Renal cortical epithelial cell (primary cell): ENCODE data around the gene SYNJ2. TPM values are rescaled to one million over a fixed set of nuclear protein-coding genes. Genes with fewer than 3 reads are reported as not detected.
A peak's percentile ranks its signal among the peaks of the same experiment; 100 is the strongest.

Source experiments
- DNase-seq: peaks from one replicate; pipeline ENCODE4 v3.0.0-alpha.2; 2011; ENCODE audit warnings: low read depth
- total RNA-seq: library from RNA; depleted of rRNA; stranded (reverse); fragments of >200 nt; gene quantifications from 2 replicates; pipeline ENCODE4 v1.2.3, GENCODE V29; 2014

The SYNJ2 gene
- total RNA-seq, 1 donor from 2014 or later: 13.3 TPM

DNA sequence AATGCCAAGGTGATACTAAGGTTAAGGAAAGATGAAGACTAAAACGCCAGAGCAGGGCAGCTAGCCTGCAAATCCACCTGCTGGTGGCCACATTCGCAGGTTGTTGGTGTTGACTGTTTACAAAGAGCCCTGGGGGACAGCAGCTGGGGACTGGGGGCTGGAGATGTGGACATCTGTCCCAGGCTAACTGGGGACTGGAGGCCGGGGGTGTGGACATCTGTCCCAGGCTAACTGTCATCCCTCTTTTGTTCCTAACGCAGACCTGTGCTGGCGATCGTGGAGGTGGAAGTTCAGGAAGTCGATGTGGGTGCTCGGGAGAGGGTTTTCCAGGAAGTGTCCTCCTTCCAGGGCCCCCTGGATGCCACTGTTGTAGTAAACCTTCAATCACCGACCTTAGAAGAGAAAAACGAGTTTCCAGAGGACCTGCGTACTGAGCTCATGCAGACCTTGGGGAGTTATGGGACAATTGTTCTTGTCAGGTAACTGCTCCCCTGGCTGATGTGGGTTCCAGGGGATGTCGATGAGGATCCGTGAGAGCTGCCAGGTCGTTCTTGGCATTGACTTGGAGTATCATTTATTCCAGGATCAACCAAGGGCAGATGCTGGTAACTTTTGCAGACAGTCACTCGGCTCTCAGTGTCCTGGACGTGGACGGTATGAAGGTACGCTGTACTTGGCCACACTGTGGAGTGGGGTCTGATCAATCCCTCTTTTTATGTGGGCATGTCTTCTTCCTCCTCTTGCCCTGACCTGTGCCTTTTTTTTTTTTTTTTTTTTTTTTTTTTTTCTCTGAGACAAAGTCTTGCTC, 99.4 kb downstream of the SYNJ2 start:
- no peak for DNase-seq

- no peak for DNase-seq
Measured at GRCh38 chr6:158081657-158081935, 99.9 kb downstream of the SYNJ2 start.

GRCh38 chr6:158083455-158084325, 102.0 kb downstream of the SYNJ2 start:
- no peak for DNase-seq

DNA sequence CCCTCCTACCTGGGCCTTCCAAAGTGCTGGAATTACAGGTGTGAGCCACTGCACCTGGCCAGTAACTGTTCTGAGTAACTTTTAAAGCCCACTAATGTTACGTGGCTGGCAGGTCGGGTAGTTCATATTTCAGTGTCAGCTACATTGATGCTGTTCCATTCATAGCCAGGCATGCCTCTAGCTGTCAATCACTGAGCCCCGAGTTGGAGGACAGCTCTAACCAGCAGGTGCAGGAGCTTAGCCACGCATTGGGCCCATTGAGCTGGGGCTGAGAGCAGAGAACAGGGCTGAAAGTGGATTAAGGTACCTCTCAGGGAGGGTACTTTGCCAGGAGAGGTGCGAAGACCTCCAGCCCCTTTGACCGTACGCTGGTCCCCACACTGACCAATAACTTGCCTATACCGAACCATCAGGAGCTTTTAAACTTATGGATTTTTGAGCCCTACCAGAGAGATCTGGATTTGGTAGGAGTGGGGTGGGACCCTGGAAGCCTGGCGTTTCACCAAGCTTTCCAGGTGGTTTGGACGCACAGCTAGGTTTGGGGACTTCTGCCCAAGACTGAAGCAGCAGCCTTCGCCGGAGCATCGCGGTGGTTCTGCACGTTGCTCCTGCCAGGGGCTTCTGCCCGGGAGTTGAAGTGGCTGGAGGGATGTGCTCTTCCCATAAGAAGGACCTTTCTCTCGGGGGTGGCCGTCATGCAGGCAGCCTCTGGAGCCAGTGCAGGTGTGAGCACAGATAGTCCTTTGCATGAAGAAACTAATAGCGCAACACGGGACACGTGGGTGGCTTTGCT, 103.8 kb downstream of the SYNJ2 start:
- DNase-seq: no peak

DNA sequence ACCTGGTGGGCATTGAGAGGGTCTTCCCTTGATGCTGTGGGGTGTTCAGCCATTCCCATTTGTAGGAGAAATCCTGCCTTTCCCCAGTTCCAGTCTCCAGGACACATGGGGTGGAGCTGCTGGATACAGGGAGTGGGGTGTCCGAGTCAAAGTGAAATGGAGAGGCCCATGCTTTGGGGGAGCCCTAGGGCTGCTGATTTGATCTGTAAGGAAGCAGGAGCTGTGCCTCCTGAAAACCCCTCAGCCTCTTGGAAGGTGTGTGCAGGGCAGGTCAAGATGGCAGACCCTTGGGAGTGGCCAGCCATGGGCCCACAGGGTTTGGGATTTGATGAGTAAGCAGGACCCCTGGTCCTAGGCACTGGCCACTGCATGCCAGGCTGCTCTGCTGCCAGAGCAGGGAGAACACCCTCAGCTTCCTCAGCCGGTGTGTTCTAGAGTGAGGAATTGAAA, 104.4 kb downstream of the SYNJ2 start:
- DNase-seq: no peak

- DNase-seq: peak; percentile 99
Measured at GRCh38 chr6:158086504-158087223, 105.0 kb downstream of the SYNJ2 start.

DNA sequence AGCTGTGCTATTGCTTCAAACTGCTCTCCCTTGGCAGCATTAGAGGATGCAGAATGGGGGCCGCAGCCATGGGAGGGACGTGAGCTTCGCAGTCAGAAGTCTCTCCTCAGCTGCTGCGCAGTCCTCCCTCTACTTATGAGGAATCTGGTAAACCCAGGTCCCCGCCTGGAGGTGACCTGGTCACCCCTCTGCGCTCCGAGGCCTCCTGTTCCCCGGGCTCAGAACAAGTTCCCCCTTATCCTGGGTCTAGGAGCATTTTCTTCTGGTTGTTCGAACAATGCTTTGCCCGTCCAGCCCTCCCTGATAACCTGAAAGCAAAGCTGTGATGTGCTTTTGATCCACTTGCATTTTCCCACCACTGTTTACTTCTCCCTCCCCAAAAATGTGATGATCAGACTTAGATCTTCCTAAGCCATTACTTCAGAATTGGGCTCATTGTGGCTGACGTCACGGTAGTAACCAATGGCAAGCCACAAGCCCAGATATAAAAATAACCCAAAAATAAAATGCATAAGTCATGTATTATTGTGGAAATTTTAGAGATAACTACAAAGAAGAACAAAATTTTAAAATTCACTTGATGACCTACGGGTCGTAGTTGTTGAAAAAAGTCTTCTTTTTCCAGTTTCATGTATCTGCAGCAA, 105.7 kb downstream of the SYNJ2 start:
- DNase-seq: no peak

- DNase-seq: no peak
Measured at GRCh38 chr6:158092806-158093205, 111.1 kb downstream of the SYNJ2 start.

- peak; percentile 53 for DNase-seq
Measured at GRCh38 chr6:158095031-158095430, 113.4 kb downstream of the SYNJ2 start.

GRCh38 chr6:158095671-158096070, 114.0 kb downstream of the SYNJ2 start:
- no peak for DNase-seq

GRCh38 chr6:158103228-158103627, 121.6 kb downstream of the SYNJ2 start:
- no peak for DNase-seq

DNA sequence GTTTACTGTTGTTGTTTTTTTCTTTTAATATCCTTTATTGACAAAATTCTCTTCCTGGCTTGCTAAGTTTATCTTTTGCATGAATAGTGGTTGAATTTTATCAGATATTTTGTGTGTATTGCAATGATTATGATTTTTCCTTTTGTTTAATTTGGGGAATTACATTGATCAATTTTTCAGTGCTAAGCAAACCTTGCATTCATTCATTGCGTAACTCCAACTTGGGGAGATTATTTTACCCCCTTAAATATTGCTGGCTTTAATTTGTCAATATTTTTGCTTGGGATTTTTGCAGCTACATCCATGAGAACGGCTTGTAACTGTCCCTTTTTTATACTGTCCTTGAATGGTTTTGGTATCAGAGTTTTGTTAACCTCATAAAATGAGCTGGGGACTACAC, 123.0 kb downstream of the SYNJ2 start:
- no peak for DNase-seq

DNA sequence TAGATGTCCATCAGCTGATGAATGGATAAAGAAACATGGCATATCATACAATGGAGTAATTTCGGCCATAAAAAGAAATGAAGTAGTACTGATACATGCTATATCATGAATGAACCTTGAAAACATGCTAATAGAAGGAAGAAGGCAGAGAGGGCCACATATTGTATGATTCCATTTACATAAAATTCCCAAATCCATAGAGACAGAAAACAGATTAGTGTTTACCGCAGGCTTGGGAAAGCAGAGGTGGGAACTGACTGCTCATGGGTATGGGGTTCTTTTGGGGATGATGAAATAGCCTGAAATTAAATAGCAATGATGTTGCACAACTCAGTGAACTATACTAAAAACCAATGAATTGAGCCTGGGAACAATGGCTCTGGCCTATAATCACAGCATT, 128.1 kb downstream of the SYNJ2 start:
- DNase-seq: peak; percentile 6

- no peak for DNase-seq
Measured at GRCh38 chr6:158110986-158111385, 129.3 kb downstream of the SYNJ2 start.

- DNase-seq: no peak
Measured at GRCh38 chr6:158111987-158112386, 130.3 kb downstream of the SYNJ2 start.

DNA sequence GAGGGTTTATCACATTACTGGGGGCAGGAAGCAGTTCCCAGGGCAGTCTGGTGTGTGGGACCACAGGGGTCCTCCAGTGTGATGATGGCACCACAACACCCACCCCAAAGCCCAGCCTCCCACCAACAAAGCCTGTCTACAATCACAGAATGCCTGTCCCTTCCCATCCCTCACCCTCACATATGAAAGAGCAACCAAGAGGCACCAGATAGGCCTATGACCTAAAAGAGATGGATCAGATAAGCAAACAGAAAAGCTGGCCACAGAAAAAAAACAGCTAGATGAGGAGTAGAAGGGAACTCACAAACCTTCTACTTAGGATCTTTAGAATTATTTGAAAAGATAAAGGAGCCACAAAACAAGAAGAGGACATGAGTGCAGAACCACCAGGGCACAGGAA, 132.1 kb downstream of the SYNJ2 start:
- no peak for DNase-seq

GRCh38 chr6:158115102-158115501, 133.4 kb downstream of the SYNJ2 start:
- no peak for DNase-seq

DNA sequence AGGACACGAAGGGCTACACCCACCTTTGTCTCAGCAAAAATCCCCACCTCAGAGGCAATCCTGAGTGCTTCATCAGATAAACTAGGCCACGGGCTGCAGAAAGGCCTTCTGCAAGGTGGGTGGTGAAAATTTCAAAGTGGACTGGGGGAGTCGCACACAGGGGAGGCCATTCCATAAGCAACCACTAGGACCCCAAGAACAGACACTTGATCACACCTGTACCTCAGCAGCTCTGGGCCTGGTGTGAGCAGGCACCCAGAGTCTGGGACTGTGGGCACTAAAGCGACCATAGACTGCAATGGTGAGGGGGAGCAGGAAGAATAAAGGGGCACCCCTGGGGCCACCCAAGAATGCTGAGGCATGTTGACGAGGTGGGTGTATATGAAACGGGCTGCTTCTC, 133.8 kb downstream of the SYNJ2 start:
- no peak for DNase-seq

DNA sequence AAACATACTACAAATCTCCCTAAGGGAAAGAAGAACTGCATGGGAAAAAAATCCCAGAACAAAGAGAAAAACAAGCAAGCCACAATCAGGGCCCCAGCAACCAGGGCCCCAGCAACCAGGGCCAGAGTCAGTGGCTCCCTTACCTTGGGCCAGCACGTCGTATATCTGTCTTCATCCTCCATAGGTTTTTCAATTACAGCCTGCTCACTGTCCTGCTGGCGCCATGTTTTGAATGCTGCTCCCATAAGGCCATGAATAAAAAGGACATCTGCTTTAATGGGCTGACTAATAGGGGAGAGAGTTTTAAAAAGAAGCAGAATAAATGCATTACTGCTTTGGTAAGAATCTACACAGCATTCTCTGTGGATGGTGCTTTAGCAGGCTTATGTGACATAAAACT, 137.2 kb downstream of the SYNJ2 start:
- DNase-seq: no peak

- DNase-seq: no peak
Measured at GRCh38 chr6:158121335-158121734, 139.7 kb downstream of the SYNJ2 start.

DNA sequence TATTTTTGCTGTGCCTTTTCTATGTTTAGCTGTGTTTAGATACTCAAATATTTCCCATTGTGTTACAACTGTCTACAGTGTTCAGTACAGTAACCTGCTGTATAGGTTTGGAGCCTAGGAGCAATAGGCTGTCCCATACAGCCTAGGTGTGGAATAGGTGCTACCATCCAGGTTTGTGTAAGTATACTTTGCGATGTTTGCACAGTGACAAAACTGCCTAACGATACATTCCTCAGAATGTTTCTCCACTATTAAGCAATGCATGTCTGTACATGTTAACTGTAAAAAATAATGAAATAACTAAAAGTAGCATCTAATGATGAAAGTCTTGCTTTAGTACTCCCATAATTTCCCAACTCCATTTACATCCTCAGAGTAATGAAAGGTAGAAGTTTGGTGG, 140.4 kb downstream of the SYNJ2 start:
- no peak for DNase-seq
